T-helper 22 cell (primary cell): ENCODE results near the gene UIMC1.

Experiments used
- DNase-seq: peaks from one replicate; pipeline ENCODE4 v3.0.0-alpha.2; 2020; ENCODE audit warnings: low read depth

The UIMC1 gene

GRCh38 chr5:176952531-176953193, 53.9 kb downstream of the UIMC1 start:
- no peak for DNase-seq

GRCh38 chr5:176948458-176948857, 58.1 kb downstream of the UIMC1 start:
- no peak for DNase-seq

- DNase-seq = no peak
Observed at GRCh38 chr5:176947847-176948246, 58.7 kb downstream of the UIMC1 start.

- no peak for DNase-seq
Observed at GRCh38 chr5:176944268-176944667, 62.3 kb downstream of the UIMC1 start.

- DNase-seq = no peak
Observed at GRCh38 chr5:176943816-176944215, 62.8 kb downstream of the UIMC1 start.

GRCh38 chr5:176941951-176942350, 64.6 kb downstream of the UIMC1 start:
- no peak for DNase-seq

- DNase-seq = no peak
Observed at GRCh38 chr5:176938472-176938871, 68.1 kb downstream of the UIMC1 start.

- no peak for DNase-seq
Observed at GRCh38 chr5:176935017-176935416, 71.6 kb downstream of the UIMC1 start.

- no peak for DNase-seq
Observed at GRCh38 chr5:176934309-176934930, 72.2 kb downstream of the UIMC1 start.

- no peak for DNase-seq
Observed at GRCh38 chr5:176929654-176930053, 76.9 kb downstream of the UIMC1 start.

- DNase-seq = no peak
Observed at GRCh38 chr5:176927562-176927961, 79.0 kb downstream of the UIMC1 start.

- no peak for DNase-seq
Observed at GRCh38 chr5:176922817-176923216, 83.8 kb downstream of the UIMC1 start.

- DNase-seq = no peak
Observed at GRCh38 chr5:176921714-176922113, 84.9 kb downstream of the UIMC1 start.

- DNase-seq = no peak
Observed at GRCh38 chr5:176918613-176919012, 88.0 kb downstream of the UIMC1 start.

GRCh38 chr5:176916337-176916736, 90.2 kb downstream of the UIMC1 start:
- DNase-seq = no peak

GRCh38 chr5:176915906-176916305, 90.7 kb downstream of the UIMC1 start:
- DNase-seq = no peak

GRCh38 chr5:176912115-176912514, 94.5 kb downstream of the UIMC1 start:
- no peak for DNase-seq

GRCh38 chr5:176908675-176909368, 97.8 kb downstream of the UIMC1 start:
- DNase-seq = no peak

GRCh38 chr5:176906796-176907195, 99.8 kb downstream of the UIMC1 start:
- DNase-seq = no peak

- no peak for DNase-seq
Observed at GRCh38 chr5:176906126-176906525, 100.5 kb downstream of the UIMC1 start.

GRCh38 chr5:176904276-176904675, 102.3 kb downstream of the UIMC1 start:
- no peak for DNase-seq

GRCh38 chr5:176902911-176903664, 103.5 kb downstream of the UIMC1 start:
- DNase-seq = no peak
